SIG-M5 (cell line): ENCODE results near the gene DEFB129.
"Not testable (repeated sequence)": the region's sequence is repeated elsewhere in the genome, so short reads cannot be mapped to it uniquely, and the experiment has no call there.

Experiments
- DNase-seq: peaks from one replicate; lab custom pipeline; 2025; lab: John Stamatoyannopoulos, UW

Gene DEFB129

GRCh38 chr20:253447-253846, 26.4 kb downstream of the DEFB129 start:
- DNase-seq = not testable (repeated sequence)

- no peak for DNase-seq
These were observed 30.4 kb downstream of the DEFB129 start, which contains the start of gene DEFB132 for GRCh38 chr20:257419-257818. Gene DEFB132 (plus strand): TSS chr20:257724. CDS start chr20:257779, 55 bp downstream.

- no peak for DNase-seq
These were observed 31.3 kb downstream of the DEFB129 start for GRCh38 chr20:258269-258858.

GRCh38 chr20:258963-259362, 31.9 kb downstream of the DEFB129 start:
- no peak for DNase-seq

- no peak for DNase-seq
These were observed 32.9 kb downstream of the DEFB129 start for GRCh38 chr20:259981-260380.

GRCh38 chr20:263701-264100, 36.6 kb downstream of the DEFB129 start:
- no peak for DNase-seq

- no peak for DNase-seq
These were observed 39.8 kb downstream of the DEFB129 start for GRCh38 chr20:266596-267562.

GRCh38 chr20:270517-270916, 43.5 kb downstream of the DEFB129 start:
- no peak for DNase-seq

GRCh38 chr20:271069-271468, 44.0 kb downstream of the DEFB129 start:
- DNase-seq = no peak

GRCh38 chr20:271528-271927, 44.5 kb downstream of the DEFB129 start:
- no peak for DNase-seq

- DNase-seq = no peak
These were observed 45.7 kb downstream of the DEFB129 start for GRCh38 chr20:272718-273117.

- no peak for DNase-seq
These were observed 46.8 kb downstream of the DEFB129 start for GRCh38 chr20:273884-274283.

GRCh38 chr20:275791-276190, 48.7 kb downstream of the DEFB129 start:
- DNase-seq = no peak

- DNase-seq = no peak
These were observed 49.8 kb downstream of the DEFB129 start for GRCh38 chr20:276620-277495.

- no peak for DNase-seq
These were observed 50.4 kb downstream of the DEFB129 start for GRCh38 chr20:277496-277781.

GRCh38 chr20:278181-278580, 51.1 kb downstream of the DEFB129 start:
- no peak for DNase-seq

- no peak for DNase-seq
These were observed 51.8 kb downstream of the DEFB129 start for GRCh38 chr20:278607-279571.
